SK-N-SH treated with all-trans-retinoic acid at 6 μM for 48 hours (cell line): ENCODE measurements around the gene FHIT.

Experiments
- ATAC-seq: fragments of 200-7000 bp; cut with Tn5 transposase; 3 replicates; pipeline ENCODE4 v1.9.1; 2020; ENCODE audit warnings: mild to moderate bottlenecking, moderate library complexity
- ARNTL ChIP-seq: fragments of 450-650 bp; formaldehyde crosslinking; IDR thresholded peaks from 2 replicates; pipeline ENCODE4 v1.5.0; 2020; ENCODE audit warnings: low read depth, mild to moderate bottlenecking, moderate library complexity, borderline replicate concordance
- CREB5 ChIP-seq: fragments of 250-450 bp; sonication (Bioruptor Pico); IDR thresholded peaks from 2 replicates; pipeline ENCODE4 v1.5.1; 2020; ENCODE audit warnings: low read depth, mild to moderate bottlenecking, moderate library complexity
- CSDC2 ChIP-seq: fragments of 250-450 bp; sonication (Bioruptor Pico); IDR thresholded peaks from 2 replicates; pipeline ENCODE4 v1.5.0; 2020; ENCODE audit warnings: mild to moderate bottlenecking, moderate library complexity
- CSRNP3 ChIP-seq: fragments of 250-450 bp; sonication (Bioruptor Pico); IDR thresholded peaks from 2 replicates; pipeline ENCODE4 v1.5.1; 2021; ENCODE audit warnings: mild to moderate bottlenecking, moderate library complexity
- ISL1 ChIP-seq: fragments of 250-450 bp; sonication (Bioruptor Pico); IDR thresholded peaks from 2 replicates; pipeline ENCODE4 v2.1.2; 2022; ENCODE audit warnings: mild to moderate bottlenecking, moderate library complexity
- PPARA ChIP-seq: fragments of 250-450 bp; sonication (Bioruptor Pico); IDR thresholded peaks from 2 replicates; pipeline ENCODE4 v1.5.0; 2020; ENCODE audit warnings: mild to moderate bottlenecking, borderline replicate concordance
- RARB ChIP-seq: fragments of 250-450 bp; sonication (Bioruptor Pico); IDR thresholded peaks from 2 replicates; pipeline ENCODE4 v1.8.0; 2021; ENCODE audit warnings: mild to moderate bottlenecking, moderate library complexity
- SNAI2 ChIP-seq: fragments of 250-450 bp; sonication (Bioruptor Pico); IDR thresholded peaks from 2 replicates; pipeline ENCODE4 v1.5.0; 2020; ENCODE audit warnings: mild to moderate bottlenecking, moderate library complexity
- TOX ChIP-seq: fragments of 250-450 bp; sonication (Bioruptor Pico); IDR thresholded peaks from 2 replicates; pipeline ENCODE4 v1.8.0; 2021; ENCODE audit warnings: mild to moderate bottlenecking, moderate library complexity, borderline replicate concordance
- ZFP3 ChIP-seq: fragments of 250-450 bp; sonication (Bioruptor Pico); IDR thresholded peaks from 2 replicates; pipeline ENCODE4 v1.5.0; 2020; ENCODE audit warnings: mild to moderate bottlenecking, moderate library complexity
- ZFP30 ChIP-seq: fragments of 450-650 bp; formaldehyde crosslinking; IDR thresholded peaks from 2 replicates; pipeline ENCODE4 v1.5.0; 2022; ENCODE audit warnings: mild to moderate bottlenecking, moderate library complexity
- ZNF70 ChIP-seq: fragments of 450-650 bp; formaldehyde crosslinking; IDR thresholded peaks from 2 replicates; pipeline ENCODE4 v1.5.0; 2020; ENCODE audit warnings: mild to moderate bottlenecking, moderate library complexity
- ZNF8 ChIP-seq: fragments of 450-650 bp; formaldehyde crosslinking; IDR thresholded peaks from 2 replicates; pipeline ENCODE4 v1.5.0; 2020; ENCODE audit warnings: mild to moderate bottlenecking, moderate library complexity
- TF ChIP-seq, protein P1 (sequence below): fragments of 250-450 bp; sonication (Bioruptor Pico); IDR thresholded peaks from 2 replicates; pipeline ENCODE4 v1.8.0; 2021; ENCODE audit warnings: low read depth, mild to moderate bottlenecking, moderate library complexity, borderline replicate concordance
- TF ChIP-seq, protein P2 (sequence below): fragments of 250-450 bp; sonication (Bioruptor Pico); IDR thresholded peaks from 2 replicates; pipeline ENCODE4 v1.5.0; 2020; ENCODE audit warnings: mild to moderate bottlenecking, moderate library complexity
- TF ChIP-seq, protein P3 (sequence below): fragments of 250-450 bp; sonication (Bioruptor Pico); IDR thresholded peaks from 2 replicates; pipeline ENCODE4 v1.8.0; 2020; ENCODE audit warnings: mild to moderate bottlenecking, moderate library complexity, borderline replicate concordance

Gene FHIT

GRCh38 chr3:59970796-59971195 is 1280.5 kb downstream of the FHIT start:
- no peak for ATAC-seq

DNA sequence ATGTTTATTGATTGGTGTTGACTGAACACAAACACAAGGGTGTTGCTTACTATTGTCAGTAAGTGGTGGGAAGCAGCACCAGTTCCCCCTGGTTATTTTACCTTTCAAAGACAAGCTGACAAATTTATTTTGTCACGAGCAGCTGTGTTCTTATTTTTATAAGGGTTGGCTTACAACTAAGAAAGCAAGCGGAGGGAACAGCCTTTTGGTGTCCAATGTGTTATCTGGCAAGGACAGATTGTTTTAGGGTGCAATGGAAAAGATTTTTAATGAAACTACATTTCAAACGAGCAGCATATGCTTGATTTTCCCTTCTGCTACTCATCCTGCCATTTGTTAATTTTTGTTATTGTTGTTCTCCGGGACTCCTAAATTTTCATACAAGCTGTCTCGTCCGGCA is 1280.9 kb downstream of the FHIT start:
- TF ChIP-seq ARNTL: no peak
- TF ChIP-seq SNAI2 (CRISPR knock-in tag): no peak
- no peak for TF ChIP-seq PPARA
- TF ChIP-seq TOX (CRISPR knock-in tag): no peak
- TF ChIP-seq ZFP30 (CRISPR knock-in tag): no peak
- no peak for TF ChIP-seq CREB5 (CRISPR knock-in tag)
- TF ChIP-seq ZFP3 (CRISPR knock-in tag): no peak
- no peak for TF ChIP-seq ISL1 (CRISPR knock-in tag)
- no peak for ATAC-seq

More at GRCh38 chr3:59970796-59971195, 1280.5 kb downstream of the FHIT start:
- TF ChIP-seq, protein P1, sequence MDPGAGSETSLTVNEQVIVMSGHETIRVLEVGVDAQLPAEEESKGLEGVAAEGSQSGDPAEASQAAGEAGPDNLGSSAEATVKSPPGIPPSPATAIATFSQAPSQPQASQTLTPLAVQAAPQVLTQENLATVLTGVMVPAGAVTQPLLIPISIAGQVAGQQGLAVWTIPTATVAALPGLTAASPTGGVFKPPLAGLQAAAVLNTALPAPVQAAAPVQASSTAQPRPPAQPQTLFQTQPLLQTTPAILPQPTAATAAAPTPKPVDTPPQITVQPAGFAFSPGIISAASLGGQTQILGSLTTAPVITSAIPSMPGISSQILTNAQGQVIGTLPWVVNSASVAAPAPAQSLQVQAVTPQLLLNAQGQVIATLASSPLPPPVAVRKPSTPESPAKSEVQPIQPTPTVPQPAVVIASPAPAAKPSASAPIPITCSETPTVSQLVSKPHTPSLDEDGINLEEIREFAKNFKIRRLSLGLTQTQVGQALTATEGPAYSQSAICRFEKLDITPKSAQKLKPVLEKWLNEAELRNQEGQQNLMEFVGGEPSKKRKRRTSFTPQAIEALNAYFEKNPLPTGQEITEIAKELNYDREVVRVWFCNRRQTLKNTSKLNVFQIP: no peak
- no peak for TF ChIP-seq CREB5 (CRISPR knock-in tag)

DNA sequence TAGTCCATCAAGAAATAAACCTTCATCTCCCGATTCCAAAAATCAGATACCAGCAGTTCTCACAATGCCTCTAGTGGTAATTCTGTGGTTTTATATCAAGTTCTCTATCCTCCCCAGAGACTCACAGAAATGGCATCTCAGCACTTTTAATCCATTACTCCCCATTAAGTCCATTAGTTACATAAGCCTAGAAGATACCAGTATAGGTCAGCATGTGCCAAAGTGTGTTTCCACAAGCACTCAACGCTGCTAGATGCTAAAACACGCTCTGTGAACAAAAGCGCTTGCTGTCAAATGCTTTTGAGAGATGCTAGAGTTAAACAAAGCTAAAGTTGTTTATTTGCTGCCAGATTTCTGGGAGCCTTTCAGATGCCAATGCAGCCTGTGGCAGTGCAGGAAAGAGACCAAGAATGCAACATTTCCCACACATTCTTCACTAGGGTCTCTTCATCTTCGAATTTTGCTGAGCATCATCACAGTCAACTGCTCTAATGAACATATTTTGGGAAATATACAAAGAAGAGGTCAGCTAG is 1282.7 kb downstream of the FHIT start:
- ATAC-seq: no peak
- TF ChIP-seq, protein P2, sequence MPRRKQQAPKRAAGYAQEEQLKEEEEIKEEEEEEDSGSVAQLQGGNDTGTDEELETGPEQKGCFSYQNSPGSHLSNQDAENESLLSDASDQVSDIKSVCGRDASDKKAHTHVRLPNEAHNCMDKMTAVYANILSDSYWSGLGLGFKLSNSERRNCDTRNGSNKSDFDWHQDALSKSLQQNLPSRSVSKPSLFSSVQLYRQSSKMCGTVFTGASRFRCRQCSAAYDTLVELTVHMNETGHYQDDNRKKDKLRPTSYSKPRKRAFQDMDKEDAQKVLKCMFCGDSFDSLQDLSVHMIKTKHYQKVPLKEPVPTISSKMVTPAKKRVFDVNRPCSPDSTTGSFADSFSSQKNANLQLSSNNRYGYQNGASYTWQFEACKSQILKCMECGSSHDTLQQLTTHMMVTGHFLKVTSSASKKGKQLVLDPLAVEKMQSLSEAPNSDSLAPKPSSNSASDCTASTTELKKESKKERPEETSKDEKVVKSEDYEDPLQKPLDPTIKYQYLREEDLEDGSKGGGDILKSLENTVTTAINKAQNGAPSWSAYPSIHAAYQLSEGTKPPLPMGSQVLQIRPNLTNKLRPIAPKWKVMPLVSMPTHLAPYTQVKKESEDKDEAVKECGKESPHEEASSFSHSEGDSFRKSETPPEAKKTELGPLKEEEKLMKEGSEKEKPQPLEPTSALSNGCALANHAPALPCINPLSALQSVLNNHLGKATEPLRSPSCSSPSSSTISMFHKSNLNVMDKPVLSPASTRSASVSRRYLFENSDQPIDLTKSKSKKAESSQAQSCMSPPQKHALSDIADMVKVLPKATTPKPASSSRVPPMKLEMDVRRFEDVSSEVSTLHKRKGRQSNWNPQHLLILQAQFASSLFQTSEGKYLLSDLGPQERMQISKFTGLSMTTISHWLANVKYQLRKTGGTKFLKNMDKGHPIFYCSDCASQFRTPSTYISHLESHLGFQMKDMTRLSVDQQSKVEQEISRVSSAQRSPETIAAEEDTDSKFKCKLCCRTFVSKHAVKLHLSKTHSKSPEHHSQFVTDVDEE (CRISPR knock-in tag): no peak
- TF ChIP-seq ISL1 (CRISPR knock-in tag): no peak
- no peak for TF ChIP-seq ZNF70 (CRISPR knock-in tag)
- no peak for TF ChIP-seq ARNTL
- TF ChIP-seq CSRNP3 (CRISPR knock-in tag): no peak
- no peak for TF ChIP-seq RARB (CRISPR knock-in tag)
- TF ChIP-seq, protein P3, sequence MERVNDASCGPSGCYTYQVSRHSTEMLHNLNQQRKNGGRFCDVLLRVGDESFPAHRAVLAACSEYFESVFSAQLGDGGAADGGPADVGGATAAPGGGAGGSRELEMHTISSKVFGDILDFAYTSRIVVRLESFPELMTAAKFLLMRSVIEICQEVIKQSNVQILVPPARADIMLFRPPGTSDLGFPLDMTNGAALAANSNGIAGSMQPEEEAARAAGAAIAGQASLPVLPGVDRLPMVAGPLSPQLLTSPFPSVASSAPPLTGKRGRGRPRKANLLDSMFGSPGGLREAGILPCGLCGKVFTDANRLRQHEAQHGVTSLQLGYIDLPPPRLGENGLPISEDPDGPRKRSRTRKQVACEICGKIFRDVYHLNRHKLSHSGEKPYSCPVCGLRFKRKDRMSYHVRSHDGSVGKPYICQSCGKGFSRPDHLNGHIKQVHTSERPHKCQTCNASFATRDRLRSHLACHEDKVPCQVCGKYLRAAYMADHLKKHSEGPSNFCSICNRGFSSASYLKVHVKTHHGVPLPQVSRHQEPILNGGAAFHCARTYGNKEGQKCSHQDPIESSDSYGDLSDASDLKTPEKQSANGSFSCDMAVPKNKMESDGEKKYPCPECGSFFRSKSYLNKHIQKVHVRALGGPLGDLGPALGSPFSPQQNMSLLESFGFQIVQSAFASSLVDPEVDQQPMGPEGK (CRISPR knock-in tag): no peak
- TF ChIP-seq SNAI2 (CRISPR knock-in tag): no peak
- TF ChIP-seq CREB5 (CRISPR knock-in tag): no peak
- no peak for TF ChIP-seq ZFP3 (CRISPR knock-in tag)
- no peak for TF ChIP-seq CSDC2
- TF ChIP-seq, protein P1: no peak
- no peak for TF ChIP-seq ZNF8 (CRISPR knock-in tag)
